ENCODE data around the gene MYH1. TPM values are rescaled to one million over a fixed set of nuclear protein-coding genes. Genes with fewer than 3 reads are reported as not detected.

MYH1 gene
- under 1 TPM in 2 of 9 donors, not detected in 7; 0.04 to 0.09 TPM for total RNA-seq
- polyA plus RNA-seq, result not detected
- long read RNA-seq, donor 1, result 0 reads
- long read RNA-seq, donor 2, result 0 reads
- long read RNA-seq, donor 3, result 0 reads

DNA sequence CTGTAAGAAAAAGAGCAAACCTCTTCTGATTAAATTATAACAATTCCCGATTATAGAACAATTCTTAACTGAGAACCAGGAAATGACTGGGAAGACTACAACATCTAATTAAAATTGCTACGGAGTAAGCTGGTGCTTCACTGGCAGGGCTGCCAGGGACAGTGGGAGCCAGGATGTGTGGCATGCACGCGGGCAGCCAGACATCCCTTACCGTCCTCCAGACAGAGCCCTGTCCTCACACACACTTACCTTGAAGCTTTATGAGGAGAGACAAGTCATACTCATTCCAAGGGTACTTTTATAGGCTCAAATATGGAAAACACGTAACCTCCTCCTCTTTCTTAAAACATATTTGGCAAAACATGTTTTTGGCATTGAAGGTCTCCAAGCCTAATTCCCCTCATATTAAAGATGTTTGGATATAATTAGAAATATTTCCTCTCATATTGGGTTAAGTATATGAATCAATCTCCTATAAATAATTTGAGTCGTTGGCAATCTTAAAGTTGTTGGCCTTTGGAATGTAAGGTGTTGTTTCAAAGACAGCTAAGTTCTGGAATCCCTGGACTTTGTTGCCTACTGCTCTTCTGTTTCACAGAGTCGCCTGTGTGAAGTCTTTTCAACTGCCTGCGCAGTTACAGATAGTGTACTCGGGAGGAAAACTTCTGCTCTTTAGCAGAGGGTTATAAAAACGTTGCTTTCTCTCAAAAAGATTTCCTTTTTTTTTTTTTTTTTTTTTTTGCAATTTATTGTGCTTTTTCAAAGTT lies at the start of gene MYH1:
Gene MYH1, minus strand, starts transcription at position 272 of the 767 bp plus-strand sequence. CDS start 1,900 bp downstream, outside the sequence.
- DNase-seq, result no peak
- Histone ChIP-seq H3K9me3 (peaks cover 0 to 5% (median 0%) of the 10 kb centered on the region in 12 donors), H3K4me1 (no peaks in the 10 kb centered on the region), H3K36me3 (no peaks in the 10 kb centered on the region), H3K4me3 (no peak within 1 kb of the TSS), H3K27ac (no peak within 1 kb of the TSS), H3K27me3 (no peaks in the 10 kb centered on the region)
- ATAC-seq, result no peak
- 69 to 78% (median 73%) methylated on average over 11 of the region's 11 CpGs for WGBS, 4 donors
- intact Hi-C loops (cut with DNase I), result loop anchor here in 1 of 10 donors (10.0 kb wide), 1 partner anchor 54 kb away; the partner anchor contains the start of gene MYH4
- no peak for TF ChIP-seq POLR2A (IDR thresholded peaks at IDR 0.05)
- TF ChIP-seq, protein P1, sequence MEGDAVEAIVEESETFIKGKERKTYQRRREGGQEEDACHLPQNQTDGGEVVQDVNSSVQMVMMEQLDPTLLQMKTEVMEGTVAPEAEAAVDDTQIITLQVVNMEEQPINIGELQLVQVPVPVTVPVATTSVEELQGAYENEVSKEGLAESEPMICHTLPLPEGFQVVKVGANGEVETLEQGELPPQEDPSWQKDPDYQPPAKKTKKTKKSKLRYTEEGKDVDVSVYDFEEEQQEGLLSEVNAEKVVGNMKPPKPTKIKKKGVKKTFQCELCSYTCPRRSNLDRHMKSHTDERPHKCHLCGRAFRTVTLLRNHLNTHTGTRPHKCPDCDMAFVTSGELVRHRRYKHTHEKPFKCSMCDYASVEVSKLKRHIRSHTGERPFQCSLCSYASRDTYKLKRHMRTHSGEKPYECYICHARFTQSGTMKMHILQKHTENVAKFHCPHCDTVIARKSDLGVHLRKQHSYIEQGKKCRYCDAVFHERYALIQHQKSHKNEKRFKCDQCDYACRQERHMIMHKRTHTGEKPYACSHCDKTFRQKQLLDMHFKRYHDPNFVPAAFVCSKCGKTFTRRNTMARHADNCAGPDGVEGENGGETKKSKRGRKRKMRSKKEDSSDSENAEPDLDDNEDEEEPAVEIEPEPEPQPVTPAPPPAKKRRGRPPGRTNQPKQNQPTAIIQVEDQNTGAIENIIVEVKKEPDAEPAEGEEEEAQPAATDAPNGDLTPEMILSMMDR (IDR thresholded peaks at IDR 0.05), result no peak

DNA sequence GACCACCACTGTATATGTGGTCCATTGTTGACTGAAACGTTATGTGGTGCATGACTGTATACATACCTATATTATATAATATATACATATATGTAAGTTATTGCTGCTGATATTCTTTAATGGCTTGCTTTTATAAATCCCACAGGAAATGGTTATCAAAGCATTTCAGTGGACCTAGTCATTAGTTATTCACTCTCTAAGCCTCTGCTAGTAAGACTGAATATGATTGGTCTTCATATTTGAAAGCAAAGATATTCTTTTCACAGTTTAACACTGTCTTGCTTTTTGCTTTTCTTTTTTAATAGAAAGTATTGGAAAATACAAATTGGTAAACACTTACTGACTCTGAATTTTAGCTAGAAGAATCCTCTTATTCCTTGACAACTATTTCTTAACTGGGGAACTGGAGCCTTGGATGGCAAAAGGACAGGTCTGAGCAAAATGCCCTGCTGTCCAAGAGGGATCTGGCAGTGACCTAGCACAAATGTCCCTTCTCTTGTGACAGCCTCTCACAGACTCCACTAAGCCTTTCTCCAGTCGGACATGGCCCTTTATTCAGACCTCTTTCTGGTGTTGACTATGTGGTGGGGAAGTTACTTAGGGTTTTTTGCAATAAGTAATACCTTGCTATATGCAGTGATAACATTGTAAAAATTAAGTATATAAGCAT lies 45.8 kb upstream of the MYH1 start:
- DNase-seq (no peak), ATAC-seq (no peak)
- Histone ChIP-seq H3K27me3 (no peaks in the 10 kb centered on the region), H3K9me3 (peaks cover 0 to 3% (median 0%) of the 10 kb centered on the region in 12 donors), H3K4me3 (no peak overlapping the region), H3K27ac (no peak overlapping the region), H3K36me3 (no peaks in the 10 kb centered on the region), H3K4me1 (no peaks in the 10 kb centered on the region)
- intact Hi-C loops (cut with DNase I), result no loop called here
- TF ChIP-seq POLR2A (IDR thresholded peaks at IDR 0.05), result no peak
- TF ChIP-seq, protein P1 (IDR thresholded peaks at IDR 0.05), result no peak
- WGBS, 4 donors, result 68 to 77% (median 74%) methylated on average over 2 of the region's 2 CpGs

DNA sequence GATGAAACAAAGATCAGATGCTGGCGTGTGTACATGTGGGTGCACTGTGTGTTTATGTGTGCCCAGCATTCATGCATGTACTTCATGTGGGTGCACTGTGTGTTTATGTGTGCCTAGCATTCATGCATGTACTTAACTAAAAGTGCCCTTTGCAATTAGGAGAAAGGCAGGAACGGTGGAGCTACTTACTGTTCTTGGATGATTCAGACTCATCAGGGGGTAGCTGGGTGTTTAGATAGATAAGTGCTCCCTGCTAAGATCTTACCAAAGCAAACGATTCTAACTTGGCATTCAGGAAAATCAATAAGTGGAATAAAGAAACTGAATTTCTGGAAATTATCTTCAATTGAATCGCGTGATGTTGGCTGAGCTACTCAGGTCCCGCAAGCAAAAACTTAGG lies 39.7 kb upstream of the MYH1 start:
- TF ChIP-seq, protein P1 (IDR thresholded peaks at IDR 0.05), result no peak
- TF ChIP-seq POLR2A (IDR thresholded peaks at IDR 0.05), result no peak
- intact Hi-C loops (cut with DNase I), result no loop called here
- DNase-seq, result no peak
- Histone ChIP-seq H3K9me3 (peaks cover 0 to 3% (median 0%) of the 10 kb centered on the region in 12 donors), H3K36me3 (no peaks in the 10 kb centered on the region), H3K27me3 (no peaks in the 10 kb centered on the region), H3K27ac (no peak overlapping the region), H3K4me3 (no peak overlapping the region), H3K4me1 (peaks cover 0 to 22% (median 0%) of the 10 kb centered on the region in 12 donors)
- ATAC-seq, result no peak
- 74 to 80% (median 76%) methylated on average over 6 of the region's 6 CpGs for WGBS, 4 donors

DNA sequence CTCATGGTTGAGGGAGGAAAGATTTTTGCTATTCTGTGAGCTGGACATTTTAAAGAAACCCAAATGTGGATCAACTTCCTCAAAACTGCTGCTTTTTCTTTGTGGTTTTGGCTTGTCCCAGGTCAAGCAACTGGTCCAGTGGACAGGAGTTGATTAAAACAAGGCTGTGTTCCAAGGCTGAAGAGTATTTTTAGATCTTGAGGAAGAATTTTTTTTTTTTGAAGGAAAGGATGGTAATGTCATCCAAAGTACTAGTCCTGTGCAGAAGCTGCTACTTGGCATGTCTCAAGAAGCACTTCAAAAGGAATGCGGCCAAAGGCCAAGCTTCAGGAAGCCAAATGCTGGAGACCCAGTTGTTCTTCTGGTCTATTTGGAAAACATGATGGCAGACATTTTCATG lies 39.1 kb upstream of the MYH1 start:
- no peaks in the 10 kb centered on the region for H3K27me3 ChIP-seq
- intact Hi-C loops (cut with DNase I), result no loop called here
- H3K36me3 ChIP-seq, result no peaks in the 10 kb centered on the region
- no peak overlapping the region for H3K4me3 ChIP-seq
- ATAC-seq (peak in 2 of 4 donors; percentile 34 to 47), DNase-seq (peak in 1 of 5 donors; percentile 27)
- no peak overlapping the region for H3K27ac ChIP-seq
- TF ChIP-seq, protein P1 (IDR thresholded peaks at IDR 0.05), result no peak
- TF ChIP-seq POLR2A (IDR thresholded peaks at IDR 0.05), result no peak
- 46 to 67% (median 52%) methylated on average over 1 of the region's 1 CpG for WGBS, 4 donors
- peaks cover 0 to 3% (median 0%) of the 10 kb centered on the region in 12 donors for H3K9me3 ChIP-seq
- peaks cover 0 to 22% (median 0%) of the 10 kb centered on the region in 12 donors for H3K4me1 ChIP-seq
